Fibroblast of lung (primary cell): Measurements from ENCODE around the gene OLFM1. TPM values are rescaled to one million over a fixed set of nuclear protein-coding genes. Genes with fewer than 3 reads are reported as not detected.

Experiments used
- DNase-seq, 2 donors: peaks; one replicate each; pipeline versions ENCODE4 v3.0.0 to v3.0.0-alpha.2; 2010; ENCODE audit warnings: low read depth in 2 of 2
- H2AFZ ChIP-seq: 2 replicates; pipeline ENCODE4 v1.5.1; 2012; ENCODE audit warnings: low read length, control low read depth, inconsistent platforms
- H3K27ac ChIP-seq: 2 replicates; pipeline ENCODE4 v1.5.1; 2011; ENCODE audit warnings: low read length, control low read depth; ENCODE audit not compliant: insufficient read depth
- H3K27me3 ChIP-seq: 2 replicates; pipeline ENCODE4 v1.5.1; 2011; ENCODE audit warnings: mild to moderate bottlenecking, low read length; ENCODE audit not compliant: control insufficient read depth, insufficient read depth
- H3K36me3 ChIP-seq: 2 replicates; pipeline ENCODE4 v1.5.1; 2011; ENCODE audit warnings: low read length; ENCODE audit not compliant: control insufficient read depth, insufficient read depth
- H3K4me1 ChIP-seq: 2 replicates; pipeline ENCODE4 v1.5.1; 2011; ENCODE audit warnings: low read length; ENCODE audit not compliant: control insufficient read depth, insufficient read depth; ENCODE audit errors: extremely low read depth
- H3K4me2 ChIP-seq: 2 replicates; pipeline ENCODE4 v1.5.1; 2011; ENCODE audit warnings: low read length, control low read depth; ENCODE audit not compliant: insufficient read depth; ENCODE audit errors: extremely low read depth
- H3K4me3 ChIP-seq, 4 experiments: fragments of 200-600 bp in 1 of 4; sonication (generic) in 1 of 4; replicated peaks in 1 of 4; 2 replicates each; pipeline ENCODE4 v1.5.1; 2011 to 2016; ENCODE audit warnings: low read length in 4 of 4, low read depth in 3 of 4, mild to moderate bottlenecking in 3 of 4, control low read depth in 2 of 4, inconsistent platforms in 1 of 4, mixed read lengths in 1 of 4; ENCODE audit not compliant: insufficient read depth in 1 of 4; ENCODE audit errors: control extremely low read depth in 1 of 4
- H3K79me2 ChIP-seq: 2 replicates; pipeline ENCODE4 v1.5.1; 2012; ENCODE audit warnings: mild to moderate bottlenecking, low read length, inconsistent platforms; ENCODE audit not compliant: control insufficient read depth, insufficient read depth
- H3K9ac ChIP-seq: 2 replicates; pipeline ENCODE4 v1.5.1; 2011; ENCODE audit warnings: mild to moderate bottlenecking, low read length, control low read depth; ENCODE audit not compliant: insufficient read depth
- H3K9me3 ChIP-seq: 2 replicates; pipeline ENCODE4 v1.5.1; 2012; ENCODE audit warnings: low read depth, low read length; ENCODE audit not compliant: control insufficient read depth, insufficient read depth
- H4K20me1 ChIP-seq: 2 replicates; pipeline ENCODE4 v1.5.1; 2011; ENCODE audit warnings: low read length; ENCODE audit not compliant: control insufficient read depth, insufficient read depth; ENCODE audit errors: extremely low read depth
- CTCF ChIP-seq, 2 donors: IDR thresholded peaks in 1 of 2; conservative IDR thresholded peaks in 1 of 2; 1 replicate in 1 of 2; 2 replicates in 1 of 2; pipeline ENCODE4 v1.5.1; 2011 to 2012; ENCODE audit warnings: low read length in 2 of 2, control low read depth in 1 of 2, inconsistent platforms in 1 of 2, low read depth in 1 of 2, mild to moderate bottlenecking in 1 of 2
- EZH2 ChIP-seq: IDR thresholded peaks from 2 replicates; pipeline ENCODE4 v1.5.1; 2012; ENCODE audit warnings: low read length, control low read depth, mild to moderate bottlenecking; ENCODE audit errors: missing control alignments
- polyA plus RNA-seq, 2 donors: library from polyadenylated mRNA; depleted of rRNA in 1 of 2; stranded (reverse) in 1 of 2; unstranded in 1 of 2; fragments of >200 nt; gene quantifications; 2 replicates each; pipeline ENCODE4 v1.2.1, GENCODE V29; 2011 to 2012; ENCODE audit warnings: missing spikeins in 1 of 2
- total RNA-seq: library from RNA; depleted of rRNA; stranded (reverse); fragments of >200 nt; gene quantifications from 2 replicates; pipeline ENCODE4 v1.2.1, GENCODE V29; 2014

Gene OLFM1
- total and polyA plus RNA-seq, 2 donors (not counting 1 experiment from before 2014, with no cell fraction given): 2.0 to 7.6 TPM

- no peak for TF ChIP-seq CTCF (conservative IDR thresholded peaks at IDR 0.05 in 1 of 2, IDR thresholded peaks at IDR 0.05 in 1 of 2; ENCODE audit: low read depth in 1 of 2, low read length in 2 of 2)
- no peak for TF ChIP-seq EZH2
These were observed 48.5 kb downstream of the OLFM1 start for GRCh38 chr9:135135929-135136315.

GRCh38 chr9:135136481-135136880 is 49.0 kb downstream of the OLFM1 start:
- TF ChIP-seq CTCF (conservative IDR thresholded peaks at IDR 0.05 in 1 of 2, IDR thresholded peaks at IDR 0.05 in 1 of 2; ENCODE audit: low read depth in 1 of 2, low read length in 2 of 2) (no peak), EZH2 (no peak)
- Histone ChIP-seq H4K20me1 (no peaks in the 10 kb centered on the region), H3K36me3 (no peaks in the 10 kb centered on the region), H3K4me3 (no peak overlapping the region), H3K27me3 (no peaks in the 10 kb centered on the region), H3K4me2 (no peak overlapping the region), H3K9me3 (no peaks in the 10 kb centered on the region), H2AFZ (no peak overlapping the region), H3K27ac (no peak overlapping the region), H3K79me2 (no peaks in the 10 kb centered on the region), H3K9ac (no peak overlapping the region), H3K4me1 (no peaks in the 10 kb centered on the region)
- no peak for DNase-seq

More at GRCh38 chr9:135135929-135136315, 48.5 kb downstream of the OLFM1 start:
- Histone ChIP-seq H3K27ac (no peak overlapping the region), H3K36me3 (no peaks in the 10 kb centered on the region), H4K20me1 (no peaks in the 10 kb centered on the region), H2AFZ (no peak overlapping the region), H3K4me2 (no peak overlapping the region), H3K9ac (no peak overlapping the region), H3K79me2 (no peaks in the 10 kb centered on the region), H3K9me3 (no peaks in the 10 kb centered on the region), H3K4me1 (no peaks in the 10 kb centered on the region), H3K27me3 (no peaks in the 10 kb centered on the region), H3K4me3 (no peak overlapping the region)
- DNase-seq: no peak

GRCh38 chr9:135136991-135137832 is 49.7 kb downstream of the OLFM1 start:
- Histone ChIP-seq H3K4me2 (no peak overlapping the region), H3K4me1 (no peaks in the 10 kb centered on the region), H3K36me3 (no peaks in the 10 kb centered on the region), H3K79me2 (no peaks in the 10 kb centered on the region), H3K4me3 (no peak overlapping the region), H3K27me3 (no peaks in the 10 kb centered on the region), H3K9me3 (no peaks in the 10 kb centered on the region), H4K20me1 (no peaks in the 10 kb centered on the region), H2AFZ (no peak overlapping the region), H3K9ac (no peak overlapping the region), H3K27ac (no peak overlapping the region)
- DNase-seq: peak in 1 of 2 donors; percentile 12
- TF ChIP-seq EZH2 (no peak), CTCF (conservative IDR thresholded peaks at IDR 0.05 in 1 of 2, IDR thresholded peaks at IDR 0.05 in 1 of 2; ENCODE audit: low read depth in 1 of 2, low read length in 2 of 2) (no peak)
